GM21381 (cell line): ENCODE measurements around the gene ATP9B.
"Not testable (repeated sequence)": the region's sequence is repeated elsewhere in the genome, so short reads cannot be mapped to it uniquely, and the experiment has no call there.

ENCODE experiments used
- ATAC-seq: cut with Tn5 transposase; IDR thresholded peaks from one replicate; pipeline ENCODE4 v1.9.1; 2021; ENCODE audit warnings: mild to moderate bottlenecking, moderate library complexity; ENCODE audit not compliant: unreplicated experiment

Gene ATP9B

GRCh38 chr18:79129120-79129519 is 59.9 kb downstream of the ATP9B start:
- ATAC-seq = no peak

- no peak for ATAC-seq
Observed at GRCh38 chr18:79133724-79134123, 64.5 kb downstream of the ATP9B start.

DNA sequence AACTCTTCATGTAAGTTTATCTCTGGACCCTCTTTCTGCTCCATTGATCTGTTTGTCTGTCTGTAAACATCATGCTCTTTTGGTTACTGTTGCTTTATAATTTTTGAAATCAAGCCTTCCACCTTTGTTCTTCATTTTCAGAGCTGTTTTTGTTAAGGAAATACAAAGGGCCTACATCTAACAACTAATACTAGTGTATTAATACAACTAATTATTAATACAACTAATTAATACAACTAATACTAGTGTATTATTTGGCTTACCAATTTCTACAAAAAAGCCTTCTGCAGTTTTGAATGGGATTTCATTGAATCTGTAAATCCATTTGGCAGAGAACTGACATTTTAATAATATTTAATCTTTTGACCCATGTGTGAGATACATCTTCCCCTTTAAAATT is 66.7 kb downstream of the ATP9B start:
- no peak for ATAC-seq

GRCh38 chr18:79136742-79137141 is 67.5 kb downstream of the ATP9B start:
- no peak for ATAC-seq

DNA sequence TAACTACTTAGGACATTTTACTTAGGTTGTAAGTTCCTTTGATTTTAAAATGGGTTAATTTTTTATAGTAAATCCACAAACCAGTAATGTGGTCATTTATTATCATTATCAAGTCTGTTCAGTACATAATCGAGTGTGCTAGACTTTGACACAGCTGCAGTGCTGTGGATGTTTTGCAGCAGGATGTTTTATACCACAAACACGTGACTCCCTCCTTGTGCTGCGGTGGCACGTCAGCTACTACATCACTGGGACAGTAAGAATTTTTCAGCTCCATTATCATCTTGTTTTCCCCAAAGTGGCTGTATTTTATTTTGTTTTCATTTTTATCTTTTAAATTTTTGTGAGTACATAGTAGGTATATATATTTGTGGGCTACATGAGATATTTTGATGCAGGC is 70.0 kb downstream of the ATP9B start:
- no peak for ATAC-seq

GRCh38 chr18:79147014-79147413 is 77.8 kb downstream of the ATP9B start:
- ATAC-seq = no peak

DNA sequence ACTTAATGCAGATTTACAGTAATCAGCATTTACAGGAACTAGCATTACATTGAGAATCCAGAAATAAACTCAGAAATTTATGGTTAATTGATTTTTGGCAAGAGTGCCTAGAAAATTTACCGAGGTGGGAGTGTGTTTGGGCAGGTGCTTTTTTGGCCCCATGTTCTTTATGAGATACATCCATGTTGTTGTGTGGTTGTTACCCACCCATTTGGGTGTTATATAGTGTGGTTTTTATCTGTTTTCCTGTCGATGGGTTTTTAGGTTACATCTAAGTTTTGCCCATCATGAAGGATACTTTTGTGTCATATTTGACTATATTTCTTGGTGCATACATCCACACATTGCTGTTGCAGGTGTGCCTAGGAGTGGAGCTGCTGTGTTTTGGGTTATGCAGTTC is 82.0 kb downstream of the ATP9B start:
- no peak for ATAC-seq

DNA sequence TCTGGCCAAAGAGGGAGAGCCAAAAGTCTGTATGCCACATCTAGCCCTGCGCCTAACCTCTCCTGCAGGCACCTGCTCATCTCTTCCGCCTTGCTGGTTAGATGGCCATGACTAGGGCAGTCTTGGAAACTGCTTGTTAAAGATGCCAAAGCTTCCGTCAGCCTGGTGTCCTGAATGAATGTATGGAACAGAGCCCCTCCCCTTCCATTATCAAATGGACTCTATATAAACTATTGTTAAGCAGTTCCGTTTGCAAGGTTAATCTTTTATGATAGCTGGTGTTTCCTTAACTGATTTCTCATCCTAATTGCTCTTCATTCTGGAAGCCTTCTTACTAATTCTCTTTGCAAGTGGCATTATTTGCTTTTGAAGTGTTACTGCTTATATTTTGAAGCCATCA is 87.1 kb downstream of the ATP9B start:
- no peak for ATAC-seq

DNA sequence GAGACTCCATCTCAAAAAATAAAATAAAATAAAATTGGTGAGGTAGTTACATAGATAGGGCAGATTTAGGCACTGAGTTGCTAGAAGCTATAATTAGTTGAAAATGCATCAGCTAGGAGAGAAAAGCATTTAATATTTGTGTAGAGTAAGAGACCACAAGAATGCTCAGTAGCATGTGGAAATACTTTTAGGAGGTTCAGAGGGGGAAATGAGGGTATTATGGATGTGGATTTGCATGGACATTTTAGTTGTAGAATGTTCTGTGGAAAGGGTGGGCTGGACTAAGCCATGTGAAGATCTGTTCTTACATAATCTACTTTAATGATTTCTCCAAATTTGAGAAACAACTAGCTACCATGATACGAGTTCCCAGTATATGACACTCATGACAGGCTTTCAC is 95.5 kb downstream of the ATP9B start:
- no peak for ATAC-seq

GRCh38 chr18:79166702-79167101 is 97.5 kb downstream of the ATP9B start:
- ATAC-seq = no peak

- no peak for ATAC-seq
Observed at GRCh38 chr18:79167526-79168190, 98.5 kb downstream of the ATP9B start.

- ATAC-seq = no peak
Observed at GRCh38 chr18:79169958-79170555, 100.9 kb downstream of the ATP9B start.

DNA sequence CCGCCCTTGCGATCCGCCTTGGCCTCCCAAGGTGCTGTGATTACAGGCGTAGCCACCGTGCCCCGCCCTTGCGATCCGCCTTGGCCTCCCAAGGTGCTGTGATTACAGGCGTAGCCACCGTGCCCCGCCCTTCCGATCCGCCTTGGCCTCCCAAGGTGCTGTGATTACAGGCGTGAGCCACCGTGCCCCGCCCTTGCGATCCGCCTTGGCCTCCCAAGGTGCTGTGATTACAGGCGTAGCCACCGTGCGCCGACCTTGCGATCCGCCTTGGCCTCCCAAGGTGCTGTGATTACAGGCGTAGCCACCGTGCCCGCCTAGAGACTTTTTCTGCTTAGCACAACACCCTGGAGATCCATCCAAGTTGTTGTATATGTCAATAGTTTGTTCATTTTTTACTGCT is 103.1 kb downstream of the ATP9B start:
- ATAC-seq = not testable (repeated sequence)

DNA sequence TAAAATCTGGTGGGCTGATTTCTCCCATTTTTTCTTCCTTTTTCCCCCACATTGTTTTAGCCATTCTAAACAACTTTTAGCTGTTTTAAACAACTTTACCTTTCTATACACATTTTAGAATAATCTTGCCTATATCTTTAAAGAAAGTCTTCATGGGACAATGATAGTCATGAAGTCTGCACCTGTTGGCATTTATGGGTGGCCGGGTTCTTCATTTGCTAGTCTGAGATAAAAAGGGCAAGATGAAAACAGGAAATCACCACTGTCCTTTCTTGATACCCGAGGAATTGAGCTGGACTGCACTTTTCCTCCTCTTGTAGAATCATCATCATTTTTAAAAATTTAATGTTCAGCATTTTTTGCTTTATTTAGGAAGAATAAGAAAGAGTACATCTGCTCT is 104.5 kb downstream of the ATP9B start:
- ATAC-seq = no peak

DNA sequence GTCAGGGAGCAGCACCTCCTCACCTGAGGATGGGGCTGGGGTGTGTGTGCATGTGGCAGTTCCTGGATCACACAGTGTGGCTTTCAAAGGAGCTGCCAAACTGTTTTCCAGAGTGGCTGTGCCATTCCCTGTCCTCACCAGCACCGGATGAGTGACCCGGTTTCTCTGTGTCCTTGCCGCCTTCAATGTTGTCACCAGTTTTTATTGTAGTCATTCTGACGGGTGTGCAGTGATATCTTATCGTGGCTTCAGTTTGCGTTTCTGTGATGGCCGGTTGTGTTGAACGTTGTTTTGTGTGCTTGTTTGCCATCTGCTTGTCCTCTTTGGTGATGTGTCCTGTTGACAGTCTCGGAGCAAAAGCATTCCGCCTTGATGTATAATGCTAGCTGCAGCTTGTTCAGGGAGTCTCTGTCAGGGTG is 108.9 kb downstream of the ATP9B start:
- ATAC-seq = no peak

GRCh38 chr18:79182047-79182713 is 113.0 kb downstream of the ATP9B start:
- no peak for ATAC-seq

DNA sequence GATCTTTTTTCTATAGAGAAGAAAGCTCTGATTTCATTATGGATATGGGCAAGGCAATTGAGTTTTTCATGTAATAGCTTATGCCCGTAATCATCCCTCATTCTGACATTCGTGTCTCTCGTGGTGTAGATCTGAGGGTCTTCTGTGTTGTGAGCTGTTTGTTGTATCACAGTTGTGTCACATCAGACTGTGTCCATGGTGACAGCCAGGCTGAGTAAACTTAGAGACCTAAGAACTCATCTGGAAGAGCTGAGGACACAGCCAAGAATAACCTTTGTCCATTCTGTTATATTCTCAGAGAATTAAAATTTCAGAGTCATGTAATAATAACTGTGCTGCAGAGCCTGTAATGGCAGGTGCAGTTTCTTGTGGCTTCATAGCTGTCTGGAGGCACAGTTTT is 116.5 kb downstream of the ATP9B start:
- no peak for ATAC-seq

- ATAC-seq = peak; percentile 78
Observed at GRCh38 chr18:79186649-79187048, 117.5 kb downstream of the ATP9B start.

DNA sequence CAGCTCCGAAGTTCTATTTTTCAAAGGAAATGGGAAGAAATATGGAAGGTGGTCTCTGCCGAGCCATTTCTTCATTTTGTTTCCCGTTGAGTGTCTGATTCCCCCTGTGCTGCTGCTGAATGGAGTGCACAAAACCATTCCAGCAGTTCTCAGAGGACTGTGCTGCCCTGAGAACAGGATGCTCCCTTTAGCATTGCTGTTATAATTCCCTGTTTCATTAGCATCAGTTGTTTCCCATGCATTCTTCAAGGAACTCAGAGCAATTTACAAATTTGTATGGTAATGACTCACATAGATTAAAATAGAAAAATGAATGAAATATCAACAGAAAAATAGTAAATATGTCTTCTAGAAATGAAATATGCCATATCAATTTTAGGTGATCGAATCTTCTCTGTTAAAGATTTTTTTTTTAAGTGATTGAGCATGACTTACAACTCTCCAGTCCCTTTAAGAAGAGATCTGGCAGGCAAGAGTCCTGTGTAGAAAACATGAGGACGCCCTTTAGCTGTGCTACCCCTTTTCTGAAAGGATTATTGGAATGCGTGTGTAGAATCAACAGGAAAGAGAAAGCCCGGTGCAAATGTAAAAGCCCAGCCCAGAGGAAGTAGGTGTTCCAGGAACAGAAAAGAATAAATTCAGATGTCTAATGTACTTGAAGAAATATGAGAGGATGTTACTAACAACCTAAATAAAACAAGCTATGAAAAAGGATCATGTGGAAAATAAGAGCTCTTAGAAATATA is 118.5 kb downstream of the ATP9B start:
- no peak for ATAC-seq

DNA sequence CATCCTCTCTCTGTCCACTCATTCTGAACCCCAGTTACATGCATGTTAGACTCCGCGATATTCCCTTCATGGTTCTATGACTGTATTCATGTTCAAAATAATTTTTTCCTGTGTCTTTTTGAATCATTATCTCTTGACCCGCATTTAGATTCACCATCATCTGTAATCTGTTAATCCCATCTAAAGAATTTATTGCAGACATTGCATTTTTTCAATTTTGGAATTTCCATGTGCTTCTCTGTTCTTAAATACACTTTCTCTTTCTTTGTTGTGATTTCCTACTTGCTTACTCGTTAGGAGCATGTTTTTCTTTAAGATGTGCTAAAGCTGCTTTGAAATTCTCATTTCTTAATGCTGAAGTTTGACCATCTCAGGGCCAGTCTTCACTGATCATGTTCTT is 122.2 kb downstream of the ATP9B start:
- no peak for ATAC-seq

DNA sequence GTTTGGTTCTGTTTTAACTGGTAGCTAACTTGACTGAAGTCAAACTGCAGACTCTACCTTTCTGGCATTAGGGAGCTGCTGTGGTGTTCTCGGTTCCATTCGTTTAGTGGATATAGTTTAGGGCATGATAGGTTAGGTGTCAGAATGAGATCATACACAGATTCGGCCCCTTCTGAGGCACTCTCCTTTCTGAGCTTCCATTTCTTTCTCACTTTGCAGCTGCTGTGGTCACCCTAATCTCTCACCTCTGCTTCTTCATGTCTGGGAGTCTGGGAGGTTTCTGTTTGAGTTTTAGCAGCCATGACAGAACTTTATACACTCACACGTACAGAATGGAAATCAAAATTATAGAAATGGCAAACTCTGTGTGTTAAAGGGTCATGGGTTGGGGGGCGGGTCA is 122.8 kb downstream of the ATP9B start:
- no peak for ATAC-seq

- no peak for ATAC-seq
Observed at GRCh38 chr18:79193826-79194225, 124.6 kb downstream of the ATP9B start.
